Measurements from ENCODE around the gene HES6. TPM values are rescaled to one million over a fixed set of nuclear protein-coding genes. Genes with fewer than 3 reads are reported as not detected.

HES6 gene
- total and polyA plus RNA-seq, 2 donors, result 16.1 to 18.7 TPM

DNA sequence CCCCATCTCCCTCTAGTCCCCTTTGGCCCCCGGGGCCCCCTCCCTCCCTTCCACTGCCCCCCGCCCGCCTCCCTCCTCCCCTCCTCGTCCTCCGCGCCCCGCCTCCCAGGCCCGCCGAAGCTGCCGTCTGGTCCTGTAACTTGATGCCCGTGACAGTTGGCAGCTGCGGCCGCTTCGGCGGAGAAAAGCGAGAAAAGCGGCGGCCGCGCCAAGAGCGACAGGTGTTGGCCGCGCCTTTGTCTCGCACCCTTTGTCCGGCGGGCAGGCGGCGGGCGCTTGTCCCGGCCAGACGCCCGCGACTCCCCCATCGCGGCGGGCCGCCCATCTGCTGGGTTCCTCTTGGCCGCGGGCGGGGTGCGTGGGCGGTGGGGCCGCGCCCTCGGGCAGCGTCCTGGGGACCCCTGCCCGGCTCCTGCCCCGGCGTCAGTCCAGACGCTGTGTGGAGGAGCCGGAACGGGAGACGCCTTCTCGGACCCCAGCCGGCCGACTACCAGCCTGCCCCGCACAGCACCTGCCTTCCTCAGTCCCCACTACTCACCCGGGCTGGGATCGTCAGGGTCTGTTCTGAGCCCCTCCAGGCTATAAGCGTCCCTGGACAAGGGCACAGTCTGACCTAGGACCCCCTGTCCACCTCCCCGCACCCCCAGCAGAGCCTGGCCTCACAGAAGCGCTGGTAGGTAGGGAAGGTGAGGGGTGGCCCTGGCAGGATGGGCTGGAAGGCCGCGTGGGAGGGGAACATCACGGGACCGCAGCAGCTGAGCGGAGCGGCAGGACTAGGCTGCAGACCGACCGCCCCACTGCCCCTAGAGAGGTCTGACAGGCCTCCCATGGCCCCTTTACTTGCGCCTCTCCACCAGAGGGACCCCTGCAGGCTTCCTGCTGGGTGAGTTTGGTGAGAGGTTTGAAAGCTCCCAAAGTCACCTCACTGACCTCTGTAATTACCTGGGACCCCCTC lies 1.2 kb upstream of the HES6 start:
- peak in 1 of 9 donors; percentile 28 for DNase-seq (ENCODE audit: low read depth in 6 of 9, low spot score in 9 of 9)
- no peak overlapping the region for H3K27ac ChIP-seq (ENCODE audit: low read depth in 1 of 2, low read length in 1 of 2)
- 10% methylated on average over 71 of the region's 71 CpGs for WGBS
- peaks cover 4 to 11% of the 10 kb centered on the region in 2 donors for H3K36me3 ChIP-seq (ENCODE audit: control insufficient read depth in 2 of 2, insufficient read depth in 2 of 2, low read length in 1 of 2)
- peaks cover 0 to 7% of the 10 kb centered on the region in 2 donors for H3K4me1 ChIP-seq (ENCODE audit: control insufficient read depth in 2 of 2, insufficient read depth in 2 of 2, low read length in 2 of 2)
- H3K27me3 ChIP-seq (ENCODE audit: control insufficient read depth in 2 of 2, insufficient read depth in 1 of 2, low read length in 1 of 2), result peaks cover 46 to 64% of the 10 kb centered on the region in 2 donors
- H3K4me3 ChIP-seq (ENCODE audit: low read length in 2 of 2), result peak overlapping the region in 1 of 2 donors; percentile 58
- H3K9me3 ChIP-seq (ENCODE audit: control insufficient read depth in 2 of 2, insufficient read depth in 1 of 2, low read length in 1 of 2), result peaks cover 0 to 15% of the 10 kb centered on the region in 2 donors

- no peaks in the 10 kb centered on the region for H3K36me3 ChIP-seq (ENCODE audit: control insufficient read depth in 2 of 2, insufficient read depth in 2 of 2, low read length in 1 of 2)
- H3K27me3 ChIP-seq (ENCODE audit: control insufficient read depth in 2 of 2, insufficient read depth in 1 of 2, low read length in 1 of 2), result peaks cover 50 to 79% of the 10 kb centered on the region in 2 donors
- no peak overlapping the region for H3K27ac ChIP-seq (ENCODE audit: low read depth in 1 of 2, low read length in 1 of 2)
- H3K4me1 ChIP-seq (ENCODE audit: control insufficient read depth in 2 of 2, insufficient read depth in 2 of 2, low read length in 2 of 2), result peaks cover 0 to 9% of the 10 kb centered on the region in 2 donors
- DNase-seq (ENCODE audit: low read depth in 6 of 9, low spot score in 9 of 9), result peak in 2 of 9 donors; percentile 16 to 45
- peak overlapping the region in 1 of 2 donors; percentile 58 for H3K4me3 ChIP-seq (ENCODE audit: low read length in 2 of 2)
- H3K9me3 ChIP-seq (ENCODE audit: control insufficient read depth in 2 of 2, insufficient read depth in 1 of 2, low read length in 1 of 2), result peaks cover 0 to 15% of the 10 kb centered on the region in 2 donors
- under 1% methylated on average over 43 of the region's 43 CpGs for WGBS
Observed at GRCh38 chr2:238239543-238239862, 335 bp downstream of the HES6 start.

GRCh38 chr2:238238766-238239542 lies 884 bp downstream of the HES6 start:
- WGBS, result 23% methylated on average over 75 of the region's 75 CpGs
- Histone ChIP-seq H3K36me3 (ENCODE audit: control insufficient read depth in 2 of 2, insufficient read depth in 2 of 2, low read length in 1 of 2) (no peaks in the 10 kb centered on the region), H3K9me3 (ENCODE audit: control insufficient read depth in 2 of 2, insufficient read depth in 1 of 2, low read length in 1 of 2) (peaks cover 0 to 15% of the 10 kb centered on the region in 2 donors), H3K4me1 (ENCODE audit: control insufficient read depth in 2 of 2, insufficient read depth in 2 of 2, low read length in 2 of 2) (peaks cover 0 to 11% of the 10 kb centered on the region in 2 donors), H3K27ac (ENCODE audit: low read depth in 1 of 2, low read length in 1 of 2) (no peak overlapping the region), H3K27me3 (ENCODE audit: control insufficient read depth in 2 of 2, insufficient read depth in 1 of 2, low read length in 1 of 2) (peaks cover 50 to 82% of the 10 kb centered on the region in 2 donors), H3K4me3 (ENCODE audit: low read length in 2 of 2) (peak overlapping the region in 1 of 2 donors; percentile 58)
- DNase-seq (ENCODE audit: low read depth in 6 of 9, low spot score in 9 of 9), result peak in 2 of 9 donors; percentile 49 to 60

DNA sequence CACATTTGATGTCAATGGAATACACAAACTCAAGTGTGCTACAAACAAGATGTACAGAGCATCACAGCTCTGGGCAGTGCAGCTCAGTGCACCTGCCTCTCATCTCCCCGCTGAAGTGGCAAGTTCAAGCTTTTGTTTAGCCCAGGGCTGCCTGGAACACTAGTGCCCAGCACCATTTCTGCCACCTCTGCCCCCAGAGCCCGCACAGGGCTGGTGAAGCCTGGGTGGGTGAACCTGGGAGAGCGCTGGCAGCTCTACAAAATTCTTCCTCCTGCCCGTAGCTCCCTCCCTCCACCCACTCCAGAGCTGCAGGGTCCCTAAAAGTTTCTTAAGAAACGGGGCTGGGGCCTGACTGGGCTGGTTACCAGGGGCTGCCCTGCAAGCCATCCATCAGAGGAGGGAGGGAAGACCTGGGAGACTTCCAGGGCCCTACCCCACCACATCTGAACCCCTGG lies 1.5 kb downstream of the HES6 start:
- Histone ChIP-seq H3K9me3 (ENCODE audit: control insufficient read depth in 2 of 2, insufficient read depth in 1 of 2, low read length in 1 of 2) (peaks cover 0 to 15% of the 10 kb centered on the region in 2 donors), H3K4me1 (ENCODE audit: control insufficient read depth in 2 of 2, insufficient read depth in 2 of 2, low read length in 2 of 2) (peaks cover 0 to 11% of the 10 kb centered on the region in 2 donors), H3K27me3 (ENCODE audit: control insufficient read depth in 2 of 2, insufficient read depth in 1 of 2, low read length in 1 of 2) (peaks cover 50 to 82% of the 10 kb centered on the region in 2 donors), H3K27ac (ENCODE audit: low read depth in 1 of 2, low read length in 1 of 2) (peak overlapping the region in 1 of 2 donors; percentile 3), H3K4me3 (ENCODE audit: low read length in 2 of 2) (no peak overlapping the region), H3K36me3 (ENCODE audit: control insufficient read depth in 2 of 2, insufficient read depth in 2 of 2, low read length in 1 of 2) (no peaks in the 10 kb centered on the region)
- DNase-seq (ENCODE audit: low read depth in 6 of 9, low spot score in 9 of 9), result no peak
- WGBS, result 81% methylated on average over 5 of the region's 5 CpGs

DNA sequence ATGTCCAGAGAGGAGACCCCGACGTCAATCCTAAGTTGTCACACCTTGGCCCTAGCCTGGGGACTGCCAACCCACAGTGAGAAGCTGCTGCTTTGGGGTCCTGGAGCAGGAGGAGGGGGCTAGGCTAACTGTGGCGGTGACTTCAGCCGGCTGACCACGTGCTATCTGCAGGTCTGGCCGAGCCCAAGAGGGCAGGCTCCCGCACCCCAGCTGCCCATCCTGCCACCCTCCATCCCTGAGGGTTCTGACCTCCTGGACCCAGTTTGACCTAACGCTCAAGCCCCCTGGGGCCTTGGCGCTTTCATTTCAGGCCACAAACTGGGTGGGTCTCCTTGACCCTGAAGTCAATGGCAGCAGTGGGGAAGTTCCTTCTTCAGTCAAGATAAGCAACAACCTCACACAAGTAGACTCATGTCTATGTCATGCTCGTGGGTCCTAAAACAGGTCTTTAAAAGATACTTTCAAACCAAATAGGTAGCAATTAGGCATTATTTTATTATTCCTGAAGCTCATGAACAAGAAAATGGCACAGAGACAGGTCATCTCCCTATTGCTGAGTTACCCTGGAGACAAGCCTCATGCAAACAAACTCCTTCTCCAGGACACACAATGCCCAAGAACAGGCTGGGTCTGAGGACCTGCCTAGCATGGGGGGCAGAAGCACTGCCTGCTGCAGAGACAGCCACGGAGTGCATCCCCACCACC lies 2.3 kb downstream of the HES6 start:
- H3K27ac ChIP-seq (ENCODE audit: low read depth in 1 of 2, low read length in 1 of 2), result no peak overlapping the region
- peaks cover 0 to 17% of the 10 kb centered on the region in 2 donors for H3K9me3 ChIP-seq (ENCODE audit: control insufficient read depth in 2 of 2, insufficient read depth in 1 of 2, low read length in 1 of 2)
- H3K4me3 ChIP-seq (ENCODE audit: low read length in 2 of 2), result no peak overlapping the region
- 88% methylated on average over 11 of the region's 11 CpGs for WGBS
- H3K36me3 ChIP-seq (ENCODE audit: control insufficient read depth in 2 of 2, insufficient read depth in 2 of 2, low read length in 1 of 2), result no peaks in the 10 kb centered on the region
- H3K4me1 ChIP-seq (ENCODE audit: control insufficient read depth in 2 of 2, insufficient read depth in 2 of 2, low read length in 2 of 2), result peaks cover 0 to 11% of the 10 kb centered on the region in 2 donors
- no peak for DNase-seq (ENCODE audit: low read depth in 6 of 9, low spot score in 9 of 9)
- peaks cover 50 to 80% of the 10 kb centered on the region in 2 donors for H3K27me3 ChIP-seq (ENCODE audit: control insufficient read depth in 2 of 2, insufficient read depth in 1 of 2, low read length in 1 of 2)

- Histone ChIP-seq H3K27ac (ENCODE audit: low read depth in 1 of 2, low read length in 1 of 2) (no peak overlapping the region), H3K27me3 (ENCODE audit: control insufficient read depth in 2 of 2, insufficient read depth in 1 of 2, low read length in 1 of 2) (peaks cover 45 to 81% of the 10 kb centered on the region in 2 donors), H3K36me3 (ENCODE audit: control insufficient read depth in 2 of 2, insufficient read depth in 2 of 2, low read length in 1 of 2) (no peaks in the 10 kb centered on the region), H3K9me3 (ENCODE audit: control insufficient read depth in 2 of 2, insufficient read depth in 1 of 2, low read length in 1 of 2) (peaks cover 0 to 22% of the 10 kb centered on the region in 2 donors), H3K4me1 (ENCODE audit: control insufficient read depth in 2 of 2, insufficient read depth in 2 of 2, low read length in 2 of 2) (peaks cover 0 to 11% of the 10 kb centered on the region in 2 donors), H3K4me3 (ENCODE audit: low read length in 2 of 2) (no peak overlapping the region)
- DNase-seq (ENCODE audit: low read depth in 6 of 9, low spot score in 9 of 9), result no peak
- 98% methylated on average over 4 of the region's 4 CpGs for WGBS
Observed at GRCh38 chr2:238236571-238236970, 3.3 kb downstream of the HES6 start.

- H3K27me3 ChIP-seq (ENCODE audit: control insufficient read depth in 2 of 2, insufficient read depth in 1 of 2, low read length in 1 of 2), result peaks cover 38 to 81% of the 10 kb centered on the region in 2 donors
- DNase-seq (ENCODE audit: low read depth in 6 of 9, low spot score in 9 of 9), result no peak
- no peaks in the 10 kb centered on the region for H3K36me3 ChIP-seq (ENCODE audit: control insufficient read depth in 2 of 2, insufficient read depth in 2 of 2, low read length in 1 of 2)
- 94% methylated on average over 7 of the region's 7 CpGs for WGBS
- no peak overlapping the region for H3K4me3 ChIP-seq (ENCODE audit: low read length in 2 of 2)
- H3K27ac ChIP-seq (ENCODE audit: low read depth in 1 of 2, low read length in 1 of 2), result no peak overlapping the region
- peaks cover 0 to 18% of the 10 kb centered on the region in 2 donors for H3K4me1 ChIP-seq (ENCODE audit: control insufficient read depth in 2 of 2, insufficient read depth in 2 of 2, low read length in 2 of 2)
- H3K9me3 ChIP-seq (ENCODE audit: control insufficient read depth in 2 of 2, insufficient read depth in 1 of 2, low read length in 1 of 2), result peaks cover 0 to 23% of the 10 kb centered on the region in 2 donors
Observed at GRCh38 chr2:238235856-238236255, 4.0 kb downstream of the HES6 start.

DNA sequence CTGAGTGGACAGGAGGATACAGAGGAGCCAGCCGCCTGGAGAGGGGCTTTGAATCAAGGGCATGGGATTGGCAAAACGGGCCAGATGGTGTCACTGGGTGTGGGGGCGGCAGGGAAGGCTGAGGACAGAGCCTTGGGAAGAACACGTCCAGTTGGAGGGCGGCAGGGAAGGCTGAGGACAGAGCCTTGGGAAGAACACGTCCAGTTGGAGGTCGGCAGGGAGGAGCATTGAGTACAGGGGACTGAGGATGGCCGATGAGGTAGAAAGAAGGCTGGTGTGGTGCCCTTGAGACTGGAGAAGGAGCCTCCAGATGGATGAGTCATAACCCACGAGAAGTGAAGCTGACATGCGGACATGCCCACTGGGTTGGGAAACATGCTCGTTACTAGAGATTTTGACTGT lies 4.5 kb downstream of the HES6 start:
- Histone ChIP-seq H3K27me3 (ENCODE audit: control insufficient read depth in 2 of 2, insufficient read depth in 1 of 2, low read length in 1 of 2) (peaks cover 32 to 81% of the 10 kb centered on the region in 2 donors), H3K4me3 (ENCODE audit: low read length in 2 of 2) (no peak overlapping the region), H3K4me1 (ENCODE audit: control insufficient read depth in 2 of 2, insufficient read depth in 2 of 2, low read length in 2 of 2) (peaks cover 4 to 18% of the 10 kb centered on the region in 2 donors), H3K27ac (ENCODE audit: low read depth in 1 of 2, low read length in 1 of 2) (no peak overlapping the region), H3K9me3 (ENCODE audit: control insufficient read depth in 2 of 2, insufficient read depth in 1 of 2, low read length in 1 of 2) (peaks cover 0 to 23% of the 10 kb centered on the region in 2 donors), H3K36me3 (ENCODE audit: control insufficient read depth in 2 of 2, insufficient read depth in 2 of 2, low read length in 1 of 2) (no peaks in the 10 kb centered on the region)
- 91% methylated on average over 11 of the region's 11 CpGs for WGBS
- no peak for DNase-seq (ENCODE audit: low read depth in 6 of 9, low spot score in 9 of 9)

Data from thymus (tissue), 11 donors.